HuH-7 (cell line): ENCODE results near the gene GALNT18.

ENCODE experiments used
- DNase-seq: peaks from one replicate; pipeline ENCODE4 v3.0.0; 2011; ENCODE audit warnings: low spot score

The GALNT18 gene

GRCh38 chr11:11624204-11624603 is 2.4 kb upstream of the GALNT18 start:
- DNase-seq = no peak

GRCh38 chr11:11622772-11623171 is 967 bp upstream of the GALNT18 start:
- DNase-seq = no peak

DNA sequence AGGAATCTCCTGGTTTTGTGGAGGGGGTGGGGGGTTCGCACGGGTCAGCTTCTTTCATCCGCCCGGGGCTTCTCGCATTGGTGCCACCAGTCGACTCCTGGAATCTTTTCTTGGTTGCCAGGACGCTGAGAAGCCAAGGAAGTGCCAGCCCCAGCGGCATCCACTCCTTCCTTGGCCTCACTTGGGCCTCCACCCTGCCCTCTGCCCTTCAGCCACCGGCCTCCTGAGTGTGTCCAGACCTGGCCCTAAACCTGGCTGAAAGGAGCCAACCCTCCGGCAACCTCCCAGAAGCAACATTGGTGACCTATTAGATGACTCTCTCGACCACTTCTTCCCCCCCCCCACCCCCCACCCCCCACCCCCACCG is 518 bp upstream of the GALNT18 start:
- no peak for DNase-seq

- DNase-seq = no peak
Observed at GRCh38 chr11:11620921-11621572, 758 bp downstream of the GALNT18 start.

GRCh38 chr11:11620173-11620920 is 1.5 kb downstream of the GALNT18 start:
- no peak for DNase-seq

- DNase-seq = no peak
Observed at GRCh38 chr11:11618973-11619435, 2.8 kb downstream of the GALNT18 start.

- no peak for DNase-seq
Observed at GRCh38 chr11:11615086-11615485, 6.7 kb downstream of the GALNT18 start.

DNA sequence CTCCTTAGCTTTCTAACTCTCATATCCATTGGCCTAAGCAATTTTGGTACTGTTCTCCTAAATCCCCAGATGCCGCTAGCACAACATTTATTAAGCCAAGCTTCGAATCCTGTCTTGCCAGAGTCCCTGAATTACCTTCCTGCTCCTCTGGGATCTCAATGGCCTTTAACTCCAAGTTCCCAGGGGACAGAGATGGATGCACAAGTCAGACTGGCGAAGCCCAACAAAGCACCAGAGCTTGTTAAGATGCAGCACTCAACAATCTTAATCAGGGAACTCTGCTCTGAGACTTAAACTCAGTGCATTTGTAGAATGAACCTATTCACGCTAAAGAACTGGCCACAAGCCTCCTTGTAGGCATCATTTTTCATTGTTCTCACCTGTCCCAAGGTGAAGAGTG is 9.4 kb downstream of the GALNT18 start:
- no peak for DNase-seq

- DNase-seq = no peak
Observed at GRCh38 chr11:11611381-11611780, 10.4 kb downstream of the GALNT18 start.

- DNase-seq = no peak
Observed at GRCh38 chr11:11608783-11609232, 13.0 kb downstream of the GALNT18 start.

DNA sequence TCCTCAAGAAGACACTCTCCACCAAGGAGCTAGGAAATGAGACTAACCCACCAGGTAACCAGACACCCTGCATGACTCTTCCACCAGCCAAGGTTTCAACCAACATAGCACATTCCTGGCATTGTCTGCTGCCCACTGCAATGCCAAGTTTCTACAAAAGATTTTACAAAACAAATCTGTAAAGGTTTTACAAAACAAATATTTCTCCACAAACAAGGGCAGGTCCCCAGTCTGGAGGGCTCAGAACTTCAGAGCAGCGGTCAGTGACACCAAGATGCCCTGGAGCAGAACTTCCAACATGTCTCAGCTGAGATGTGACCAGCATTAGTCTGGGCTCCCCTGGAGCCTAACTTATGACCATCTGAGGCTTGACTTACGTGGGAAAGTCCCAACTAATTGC is 14.0 kb downstream of the GALNT18 start:
- DNase-seq = no peak

GRCh38 chr11:11605821-11606450 is 15.9 kb downstream of the GALNT18 start:
- DNase-seq = no peak

- DNase-seq = no peak
Observed at GRCh38 chr11:11605181-11605580, 16.6 kb downstream of the GALNT18 start.

GRCh38 chr11:11604370-11604990 is 17.3 kb downstream of the GALNT18 start:
- DNase-seq = no peak

GRCh38 chr11:11602011-11602410 is 19.8 kb downstream of the GALNT18 start:
- no peak for DNase-seq

- no peak for DNase-seq
Observed at GRCh38 chr11:11600288-11600687, 21.5 kb downstream of the GALNT18 start.

- no peak for DNase-seq
Observed at GRCh38 chr11:11598243-11598642, 23.6 kb downstream of the GALNT18 start.

DNA sequence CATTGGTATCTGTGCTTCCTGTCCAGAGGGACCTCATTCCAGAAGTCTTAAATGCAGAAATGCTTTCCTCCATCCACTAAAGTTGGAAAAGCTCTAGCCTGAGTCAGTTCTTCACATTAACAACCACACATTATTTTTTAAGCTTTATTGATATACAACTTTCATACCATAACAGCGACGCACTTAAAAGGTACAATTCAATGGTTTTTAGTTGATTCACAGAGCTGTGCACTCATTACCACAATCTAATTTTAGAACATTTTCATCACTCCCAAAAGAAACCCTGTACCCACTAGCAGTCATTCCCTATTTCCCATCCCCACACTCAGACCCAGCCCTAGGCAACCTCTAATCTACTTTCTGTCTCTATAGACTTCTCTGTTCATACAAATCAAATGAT is 27.6 kb downstream of the GALNT18 start:
- DNase-seq = no peak

GRCh38 chr11:11592146-11592684 is 29.6 kb downstream of the GALNT18 start:
- no peak for DNase-seq

- no peak for DNase-seq
Observed at GRCh38 chr11:11589437-11589836, 32.4 kb downstream of the GALNT18 start.

DNA sequence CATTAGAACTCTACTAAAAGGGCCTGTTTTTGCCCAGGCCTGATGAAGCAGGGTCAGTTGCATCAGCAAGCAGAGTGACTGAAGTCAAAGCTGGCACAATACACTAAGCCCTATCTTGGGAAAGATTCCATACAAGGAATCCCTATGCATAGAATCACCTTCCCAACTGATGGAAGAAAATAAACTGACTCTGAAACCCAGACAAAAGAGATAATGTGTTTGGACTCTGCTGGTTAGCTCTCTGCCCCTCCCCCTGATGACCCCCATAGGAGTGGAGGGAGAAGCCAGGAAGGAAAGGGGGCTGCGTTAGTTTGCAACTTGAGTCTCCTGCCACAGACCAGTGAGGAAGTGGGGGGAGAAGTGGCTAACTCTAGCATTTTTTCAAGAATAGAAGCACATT is 32.9 kb downstream of the GALNT18 start:
- no peak for DNase-seq

- DNase-seq = no peak
Observed at GRCh38 chr11:11588243-11588642, 33.6 kb downstream of the GALNT18 start.
